Measurements from ENCODE around the gene AOAH.

AOAH gene

DNA sequence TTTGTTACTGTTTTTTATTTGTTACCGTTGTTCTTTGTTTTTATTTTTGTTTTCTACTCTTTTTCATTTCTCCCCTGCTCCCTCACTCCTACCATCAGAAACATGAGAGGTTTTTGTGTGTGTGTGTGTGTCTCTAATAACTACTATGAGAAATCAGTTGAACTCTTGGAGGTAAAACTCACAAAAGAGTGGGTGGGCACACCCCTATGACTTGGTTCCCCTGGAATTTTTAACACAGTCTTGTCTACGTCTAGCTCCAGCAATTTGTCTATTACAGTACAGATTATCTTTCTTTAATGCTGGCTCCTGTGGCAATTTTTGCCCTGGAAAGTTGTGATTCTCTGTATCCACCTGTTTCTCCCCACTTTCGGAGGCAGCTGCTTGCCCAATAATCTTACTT, 56.2 kb downstream of the AOAH start:
- H3K4me3 ChIP-seq (ENCODE audit: low read depth, low read length) = no peak overlapping the region
- no peaks in the 10 kb centered on the region for H3K36me3 ChIP-seq (replicated peaks)
- DNase-seq = no peak
- H3K27me3 ChIP-seq (replicated peaks) = no peaks in the 10 kb centered on the region
- in situ Hi-C loops (cut with HindIII; ENCODE audit: low pct_ligation_motif_present, low sequenced_read_pairs) = no loop called here
- H3K27ac ChIP-seq = no peak overlapping the region
- TF ChIP-seq, protein P1, sequence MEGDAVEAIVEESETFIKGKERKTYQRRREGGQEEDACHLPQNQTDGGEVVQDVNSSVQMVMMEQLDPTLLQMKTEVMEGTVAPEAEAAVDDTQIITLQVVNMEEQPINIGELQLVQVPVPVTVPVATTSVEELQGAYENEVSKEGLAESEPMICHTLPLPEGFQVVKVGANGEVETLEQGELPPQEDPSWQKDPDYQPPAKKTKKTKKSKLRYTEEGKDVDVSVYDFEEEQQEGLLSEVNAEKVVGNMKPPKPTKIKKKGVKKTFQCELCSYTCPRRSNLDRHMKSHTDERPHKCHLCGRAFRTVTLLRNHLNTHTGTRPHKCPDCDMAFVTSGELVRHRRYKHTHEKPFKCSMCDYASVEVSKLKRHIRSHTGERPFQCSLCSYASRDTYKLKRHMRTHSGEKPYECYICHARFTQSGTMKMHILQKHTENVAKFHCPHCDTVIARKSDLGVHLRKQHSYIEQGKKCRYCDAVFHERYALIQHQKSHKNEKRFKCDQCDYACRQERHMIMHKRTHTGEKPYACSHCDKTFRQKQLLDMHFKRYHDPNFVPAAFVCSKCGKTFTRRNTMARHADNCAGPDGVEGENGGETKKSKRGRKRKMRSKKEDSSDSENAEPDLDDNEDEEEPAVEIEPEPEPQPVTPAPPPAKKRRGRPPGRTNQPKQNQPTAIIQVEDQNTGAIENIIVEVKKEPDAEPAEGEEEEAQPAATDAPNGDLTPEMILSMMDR (IDR thresholded peaks at IDR 0.05; ENCODE audit: low read depth, low read length, missing control alignments) = no peak

DNA sequence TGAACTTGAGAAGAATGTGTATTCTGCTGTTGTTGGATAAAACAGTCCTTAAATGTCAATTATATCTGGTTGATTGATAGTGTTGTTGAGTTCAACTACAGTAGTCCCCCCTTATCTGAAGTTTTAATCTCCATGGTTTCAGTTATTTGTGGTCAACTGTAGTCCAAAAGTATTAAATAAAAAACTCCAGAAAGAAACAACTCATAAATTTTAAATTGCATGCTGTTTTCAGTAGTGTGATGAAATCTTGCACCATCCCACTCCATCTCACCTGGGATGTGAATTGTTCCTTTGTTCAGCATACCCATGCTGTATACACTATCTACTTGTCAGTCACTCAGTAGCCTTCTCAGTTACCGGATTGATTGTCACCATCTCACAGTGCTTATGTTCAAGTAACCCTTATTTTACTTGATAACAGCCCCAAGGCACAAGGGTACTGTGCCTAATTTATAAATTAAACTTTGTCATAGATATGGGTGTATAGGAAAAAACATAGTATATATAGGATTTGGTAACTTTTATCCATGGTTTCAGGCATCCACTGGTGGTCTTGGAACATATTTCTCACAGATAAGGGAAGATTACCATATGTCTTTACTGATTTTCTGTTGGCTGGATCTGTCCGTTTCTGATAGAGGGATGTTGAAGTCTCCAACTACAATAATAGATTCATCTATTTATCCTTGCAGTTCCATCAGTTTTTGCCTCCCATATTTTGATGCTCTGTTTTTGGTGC, 57.1 kb downstream of the AOAH start:
- Histone ChIP-seq H3K27me3 (replicated peaks) (no peaks in the 10 kb centered on the region), H3K4me3 (ENCODE audit: low read depth, low read length) (no peak overlapping the region), H3K27ac (no peak overlapping the region), H3K36me3 (replicated peaks) (no peaks in the 10 kb centered on the region)
- TF ChIP-seq, protein P1 (IDR thresholded peaks at IDR 0.05; ENCODE audit: low read depth, low read length, missing control alignments) = no peak
- in situ Hi-C loops (cut with HindIII; ENCODE audit: low pct_ligation_motif_present, low sequenced_read_pairs) = no loop called here
- DNase-seq = no peak

DNA sequence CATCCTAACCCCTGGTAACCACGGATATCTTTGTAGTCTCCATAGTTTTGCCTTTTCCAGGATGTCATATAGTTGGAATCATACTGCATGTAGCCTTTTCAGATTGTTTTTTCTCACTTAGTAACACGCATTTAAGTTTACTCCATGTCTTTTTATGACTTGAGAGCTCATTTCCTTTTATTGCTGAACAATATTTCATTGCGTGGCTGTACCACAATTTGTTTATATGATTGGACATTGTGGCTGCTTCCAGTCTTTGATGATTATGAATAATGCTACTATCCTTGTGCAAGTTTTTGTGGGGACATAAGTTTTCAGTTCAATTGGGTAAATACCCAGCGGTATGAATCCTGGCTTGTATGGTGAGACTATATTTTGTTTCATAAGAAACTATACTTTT, 60.8 kb downstream of the AOAH start:
- H3K4me3 ChIP-seq (ENCODE audit: low read depth, low read length) = no peak overlapping the region
- no peak for DNase-seq
- TF ChIP-seq, protein P1 (IDR thresholded peaks at IDR 0.05; ENCODE audit: low read depth, low read length, missing control alignments) = no peak
- H3K27ac ChIP-seq = no peak overlapping the region
- no peaks in the 10 kb centered on the region for H3K36me3 ChIP-seq (replicated peaks)
- no peaks in the 10 kb centered on the region for H3K27me3 ChIP-seq (replicated peaks)
- in situ Hi-C loops (cut with HindIII; ENCODE audit: low pct_ligation_motif_present, low sequenced_read_pairs) = no loop called here

DNA sequence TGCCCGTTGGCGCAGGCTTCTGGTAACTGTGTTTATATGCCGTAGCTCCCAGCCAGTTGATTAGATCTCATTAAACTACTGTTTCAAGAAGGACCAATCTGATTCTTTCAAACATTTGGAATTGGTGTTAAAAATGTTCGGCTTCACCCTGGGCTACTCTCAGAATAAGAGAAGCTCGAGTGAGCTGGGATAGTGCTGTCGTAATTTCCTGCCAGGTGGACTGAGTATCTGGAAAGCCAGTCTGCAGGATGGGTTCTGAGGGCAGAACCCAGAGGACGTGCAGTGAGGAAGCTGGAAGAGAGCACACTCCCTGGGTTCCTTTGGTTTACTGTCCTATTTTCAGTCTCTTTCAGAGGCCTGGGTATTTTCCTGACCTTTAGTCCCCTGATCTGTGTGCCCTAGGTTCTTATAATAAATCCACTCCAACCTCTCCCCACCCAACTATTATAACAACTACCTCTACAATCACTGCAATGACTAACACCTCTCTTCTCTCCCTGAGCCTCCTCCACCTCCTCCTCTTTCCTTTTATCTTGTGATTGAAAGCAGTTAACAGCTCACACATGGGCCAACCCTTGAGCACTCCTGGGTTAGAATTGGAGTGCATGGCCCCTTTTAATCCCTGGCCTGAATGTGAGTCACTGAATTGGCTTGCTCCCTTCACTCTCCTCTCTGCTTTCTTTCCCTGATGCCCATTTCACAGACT, 63.0 kb downstream of the AOAH start:
- H3K36me3 ChIP-seq (replicated peaks) = no peaks in the 10 kb centered on the region
- in situ Hi-C loops (cut with HindIII; ENCODE audit: low pct_ligation_motif_present, low sequenced_read_pairs) = no loop called here
- DNase-seq = no peak

DNA sequence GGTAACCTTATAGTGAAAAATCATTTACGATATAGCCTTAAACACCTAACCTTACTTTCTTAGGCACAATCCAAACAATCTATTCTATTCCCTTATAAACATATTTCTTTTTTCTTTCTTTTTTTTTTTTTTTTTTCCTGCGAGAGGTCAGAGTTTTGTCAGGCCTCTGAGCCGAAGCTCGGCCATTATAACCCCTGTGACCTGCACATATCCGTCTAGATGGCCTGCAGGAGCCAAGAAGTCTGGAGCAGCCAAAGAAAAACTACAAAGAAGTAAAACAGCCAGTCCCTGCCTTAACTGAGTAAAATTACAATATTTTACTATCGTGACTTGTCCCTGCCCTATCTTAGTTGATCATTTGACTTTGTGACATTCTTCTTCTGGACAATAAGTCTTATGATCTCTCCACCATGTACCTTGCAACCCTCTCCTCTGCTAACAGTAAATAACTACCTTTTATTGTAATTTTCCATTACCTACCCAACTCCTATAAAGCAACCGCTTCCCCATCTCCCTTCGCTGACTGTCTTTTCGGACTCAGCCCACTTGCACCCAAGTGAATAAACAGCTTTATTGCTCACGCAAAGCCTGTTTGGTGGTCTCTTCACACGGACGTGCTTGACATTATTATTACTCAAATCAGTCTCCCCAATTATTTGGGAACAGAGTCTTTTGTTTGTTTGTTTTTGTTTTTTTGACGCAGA, 64.5 kb downstream of the AOAH start:
- no peak overlapping the region for H3K27ac ChIP-seq
- TF ChIP-seq, protein P1 (IDR thresholded peaks at IDR 0.05; ENCODE audit: low read depth, low read length, missing control alignments) = no peak
- no peak overlapping the region for H3K4me3 ChIP-seq (ENCODE audit: low read depth, low read length)
- in situ Hi-C loops (cut with HindIII; ENCODE audit: low pct_ligation_motif_present, low sequenced_read_pairs) = no loop called here
- no peaks in the 10 kb centered on the region for H3K27me3 ChIP-seq (replicated peaks)
- H3K36me3 ChIP-seq (replicated peaks) = no peaks in the 10 kb centered on the region
- no peak for DNase-seq

More for the DNA sequence above, 63.0 kb downstream of the AOAH start:
- no peaks in the 10 kb centered on the region for H3K27me3 ChIP-seq (replicated peaks)
- H3K4me3 ChIP-seq (ENCODE audit: low read depth, low read length) = no peak overlapping the region
- TF ChIP-seq, protein P1 (IDR thresholded peaks at IDR 0.05; ENCODE audit: low read depth, low read length, missing control alignments) = no peak
- H3K27ac ChIP-seq = no peak overlapping the region

All from brain microvascular endothelial cell (primary cell).